Measurements from ENCODE around the gene ATRIP.

ATRIP gene

DNA sequence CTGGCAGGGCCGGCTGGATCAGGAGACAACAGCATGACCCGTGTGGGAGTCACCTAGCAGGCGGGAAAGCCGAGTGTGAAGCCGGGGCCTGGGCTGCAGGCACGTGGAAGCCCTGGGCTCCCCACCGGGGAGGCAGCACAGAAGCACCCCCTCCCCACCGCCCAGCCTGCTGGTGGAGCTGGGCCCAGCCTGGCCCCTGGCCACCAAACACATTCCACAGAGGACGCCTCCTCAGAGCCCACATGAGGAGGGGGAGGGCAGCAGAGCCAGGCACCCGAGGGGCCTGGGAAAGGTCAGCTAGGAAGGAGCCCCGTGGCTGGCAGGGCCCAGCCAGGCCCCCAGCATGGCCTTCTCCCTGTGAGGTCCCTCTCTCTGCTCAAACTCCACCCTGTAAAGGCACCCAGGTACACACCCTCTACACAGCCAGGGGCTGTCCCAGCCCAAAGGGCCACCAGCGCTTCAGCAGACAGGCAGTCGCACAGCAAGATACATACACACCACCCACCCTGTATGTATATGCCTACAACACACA lies 21.2 kb upstream of the ATRIP start:
- no peak for DNase-seq

DNA sequence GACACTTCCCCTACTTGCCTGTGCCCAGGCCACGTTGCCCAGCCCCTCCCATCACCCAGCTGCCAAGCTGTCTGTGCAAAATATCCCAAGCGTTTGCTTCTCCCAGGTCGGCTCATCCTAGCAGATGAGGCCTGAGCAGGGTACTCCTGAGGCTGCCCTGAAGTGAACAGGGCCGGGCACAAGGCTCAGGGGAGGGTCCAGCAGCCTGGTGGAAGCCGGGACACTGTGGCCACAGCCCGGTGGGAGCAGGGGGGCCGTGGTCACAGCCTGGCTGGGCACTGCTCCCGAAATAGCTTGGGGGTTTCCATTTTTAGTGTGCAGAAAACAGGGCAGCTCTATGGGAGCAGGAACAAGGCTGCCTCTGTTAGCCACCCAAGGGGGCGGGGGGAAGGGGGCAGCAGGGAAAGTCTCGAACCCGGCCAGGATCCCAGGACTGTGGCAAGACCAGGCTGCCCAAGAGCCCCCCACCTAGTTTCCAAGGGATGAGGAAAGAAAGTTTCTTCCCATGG lies 20.1 kb upstream of the ATRIP start:
- no peak for DNase-seq

- no peak for DNase-seq
These were observed 19.4 kb upstream of the ATRIP start for GRCh38 chr3:48426944-48427629.

DNA sequence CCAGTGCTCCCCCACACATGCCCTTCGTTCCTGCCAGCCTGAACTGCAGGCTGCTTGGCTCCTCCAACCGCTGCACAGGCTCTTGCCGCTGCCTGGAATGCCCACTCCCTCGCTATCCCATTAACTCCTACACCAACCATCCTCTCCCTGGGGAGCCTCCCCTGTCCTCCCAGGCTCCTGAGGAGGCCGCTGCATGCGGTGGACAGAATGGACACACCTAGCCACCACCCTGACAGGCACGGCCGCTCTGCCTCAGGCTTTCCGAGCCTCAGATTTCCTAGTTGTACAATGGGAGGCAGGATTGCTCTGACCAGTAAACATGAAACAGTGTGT lies 18.9 kb upstream of the ATRIP start:
- no peak for DNase-seq

- DNase-seq = no peak
These were observed 18.4 kb upstream of the ATRIP start for GRCh38 chr3:48428088-48428571.

- no peak for DNase-seq
These were observed 17.8 kb upstream of the ATRIP start for GRCh38 chr3:48428572-48429316.

- no peak for DNase-seq
These were observed 17.1 kb upstream of the ATRIP start for GRCh38 chr3:48429317-48429959.

DNA sequence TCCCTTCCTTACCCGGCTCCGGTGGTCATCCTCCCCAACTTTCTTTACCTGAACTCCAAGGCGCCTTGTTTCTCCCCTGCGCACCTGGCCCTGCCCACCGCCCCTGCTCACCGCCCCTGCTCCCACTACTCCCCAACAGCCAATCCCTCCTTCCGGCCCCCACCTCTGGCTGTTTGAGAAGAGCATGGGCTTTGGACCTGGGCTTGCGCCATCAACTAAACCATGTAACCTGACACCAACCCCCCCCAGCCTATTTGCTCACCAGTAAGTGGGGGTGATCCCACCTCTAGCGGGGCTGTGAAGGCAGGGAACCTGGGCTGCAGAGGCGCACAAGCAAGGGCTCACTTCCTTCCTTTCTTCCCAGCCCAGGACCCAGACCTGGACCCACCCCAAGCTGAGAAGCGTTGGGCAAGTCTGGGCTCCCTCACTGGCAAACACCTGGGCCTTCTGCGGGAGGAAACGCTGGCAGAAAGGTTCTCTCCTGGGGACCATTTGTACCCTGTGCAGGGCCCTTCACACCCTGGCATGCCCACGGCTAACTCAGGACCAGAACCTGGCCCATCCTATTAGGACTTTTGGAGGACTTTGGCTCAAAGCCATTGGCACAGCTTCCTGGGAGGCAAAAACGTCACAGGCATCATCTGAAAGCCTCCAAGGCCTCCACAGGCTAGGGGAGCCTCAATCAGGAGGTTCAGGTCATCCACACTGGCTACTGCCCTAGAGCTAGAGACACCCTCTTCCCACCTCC lies 16.4 kb upstream of the ATRIP start, which contains the start of gene PLXNB1:
Gene PLXNB1, minus strand, starts transcription at position 127 of the 748 bp plus-strand sequence. CDS start 5,475 bp downstream, outside the sequence.
- DNase-seq = peak; percentile 49

DNA sequence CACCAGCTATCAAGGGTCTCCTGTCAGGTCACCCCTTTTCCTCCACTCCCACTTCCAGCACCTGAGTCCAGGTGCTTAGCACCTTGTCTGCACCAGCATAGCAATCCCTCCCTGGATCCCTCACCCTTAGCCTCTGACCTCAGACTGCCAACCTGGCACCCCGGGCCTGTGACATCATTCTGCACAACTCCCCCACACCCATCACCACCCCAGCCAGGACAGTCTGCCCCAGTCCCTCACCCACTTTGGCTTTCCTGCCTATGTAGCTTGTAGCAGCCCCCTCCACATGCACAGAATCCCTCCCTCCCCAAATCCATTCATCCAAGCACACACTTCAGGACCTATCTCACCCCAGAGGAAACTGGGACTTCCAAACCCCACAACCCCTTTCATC lies 15.8 kb upstream of the ATRIP start:
- DNase-seq = no peak

DNA sequence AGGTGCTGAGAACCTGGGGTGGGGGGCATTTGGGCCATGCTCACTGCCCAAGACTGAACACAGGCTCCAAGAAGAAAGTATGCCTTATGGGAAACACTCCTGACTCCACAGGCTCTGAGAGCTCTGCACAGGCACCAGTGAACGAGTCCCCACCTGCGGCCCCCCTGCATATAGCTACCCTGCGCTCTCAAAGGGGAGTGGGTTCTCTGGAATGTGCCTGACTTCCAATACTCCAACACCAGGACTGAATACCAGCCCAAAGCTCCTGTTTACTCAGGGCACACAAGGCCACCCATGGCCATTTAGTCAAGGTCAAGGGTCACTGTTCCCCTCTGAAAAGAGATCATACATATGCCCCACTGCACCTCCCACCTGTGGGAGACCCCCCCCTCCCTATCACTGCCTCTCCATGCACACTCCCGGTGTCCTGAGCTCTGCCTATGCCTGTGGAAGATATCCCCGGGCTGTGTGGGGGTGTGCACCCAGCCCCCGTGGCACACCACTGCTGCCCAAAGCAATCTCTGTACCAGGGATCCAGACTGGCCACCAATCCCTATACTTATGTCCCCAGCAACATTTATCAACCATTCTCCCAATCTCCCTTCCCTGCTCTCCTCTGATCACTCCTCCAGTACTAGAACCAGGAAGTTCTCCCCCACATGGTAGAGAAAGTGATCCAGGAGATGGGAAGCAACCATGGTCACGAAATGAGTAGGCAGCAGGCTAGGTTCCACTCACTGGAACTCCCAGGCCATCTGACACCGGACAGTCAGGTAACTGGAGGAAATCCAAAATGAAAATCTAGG lies 15.1 kb upstream of the ATRIP start:
- DNase-seq = no peak

DNA sequence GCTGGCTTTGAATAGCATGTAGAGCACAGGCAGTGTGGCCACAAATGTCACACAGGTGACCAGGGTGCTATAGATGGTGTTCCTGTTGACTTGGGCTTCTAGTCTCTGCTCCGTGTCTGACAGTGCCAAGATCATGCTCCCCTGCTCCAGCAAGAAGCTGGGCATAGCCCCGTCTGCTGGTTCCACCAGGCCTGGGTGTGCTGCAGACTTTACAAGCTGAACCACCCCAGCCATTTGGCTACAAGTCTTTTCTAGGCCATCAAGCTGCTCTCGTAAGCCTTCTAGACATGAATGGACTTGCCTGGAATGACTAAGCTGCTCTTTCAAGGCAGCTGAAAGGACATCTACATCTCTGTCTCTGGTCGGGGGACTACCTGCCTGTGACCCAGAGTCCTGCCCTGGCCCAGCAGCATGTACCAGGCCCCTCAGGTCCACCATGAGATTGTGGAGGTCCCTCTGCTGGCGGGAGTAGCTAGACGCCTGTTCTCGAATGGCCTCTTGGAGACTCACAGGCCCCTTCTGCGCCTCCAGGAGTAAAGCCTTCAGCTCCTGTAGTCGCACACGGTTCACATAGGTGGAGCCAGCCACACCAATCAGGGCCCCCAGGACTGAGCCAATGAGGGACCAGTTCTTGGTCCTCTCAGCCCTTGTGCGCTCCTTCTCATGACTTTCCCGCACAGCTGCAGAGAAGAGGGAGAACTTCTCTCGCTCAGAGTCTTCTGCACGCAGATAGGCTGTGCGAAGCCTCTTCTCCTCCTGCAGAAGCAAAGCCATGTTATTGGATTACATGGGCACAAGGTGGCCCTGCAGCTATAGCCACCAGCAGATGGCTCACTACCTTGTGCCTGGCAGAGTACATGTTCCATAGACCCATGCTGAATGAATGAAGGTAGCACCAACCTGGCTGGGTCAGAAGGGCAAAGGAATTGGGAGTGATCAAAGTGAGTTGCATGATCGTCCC lies 13.8 kb upstream of the ATRIP start:
- DNase-seq = no peak

DNA sequence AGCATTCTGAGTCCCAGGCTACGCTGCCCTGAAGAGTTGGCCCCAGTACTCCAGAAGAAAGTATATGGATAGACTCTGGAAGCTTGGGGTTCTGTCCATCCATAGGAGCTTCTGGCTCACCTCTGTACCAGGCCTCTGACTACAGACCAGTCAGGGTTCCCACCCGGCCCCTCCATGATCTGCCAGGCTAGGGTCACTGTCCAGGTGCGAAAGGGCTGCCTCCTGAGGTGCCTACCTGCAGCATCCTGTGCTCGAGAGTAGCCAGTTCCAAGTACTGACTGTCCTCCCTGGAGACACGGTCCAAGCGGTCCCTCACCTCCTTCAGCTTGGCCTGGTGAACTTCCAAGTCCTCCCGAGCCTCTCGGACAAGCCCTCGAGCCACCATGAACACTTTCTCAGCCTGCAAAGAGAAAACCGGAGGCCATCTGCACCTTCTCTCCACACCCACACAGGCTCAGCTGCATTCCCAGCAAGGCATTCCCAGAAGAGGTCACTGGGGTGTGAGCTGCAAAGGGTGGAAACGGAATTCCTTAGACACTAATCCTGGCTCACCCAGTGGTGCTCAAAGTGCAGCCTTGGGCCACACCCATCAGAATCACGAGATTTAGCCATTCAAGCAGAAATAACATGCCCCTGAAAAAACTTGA lies 12.9 kb upstream of the ATRIP start:
- no peak for DNase-seq

DNA sequence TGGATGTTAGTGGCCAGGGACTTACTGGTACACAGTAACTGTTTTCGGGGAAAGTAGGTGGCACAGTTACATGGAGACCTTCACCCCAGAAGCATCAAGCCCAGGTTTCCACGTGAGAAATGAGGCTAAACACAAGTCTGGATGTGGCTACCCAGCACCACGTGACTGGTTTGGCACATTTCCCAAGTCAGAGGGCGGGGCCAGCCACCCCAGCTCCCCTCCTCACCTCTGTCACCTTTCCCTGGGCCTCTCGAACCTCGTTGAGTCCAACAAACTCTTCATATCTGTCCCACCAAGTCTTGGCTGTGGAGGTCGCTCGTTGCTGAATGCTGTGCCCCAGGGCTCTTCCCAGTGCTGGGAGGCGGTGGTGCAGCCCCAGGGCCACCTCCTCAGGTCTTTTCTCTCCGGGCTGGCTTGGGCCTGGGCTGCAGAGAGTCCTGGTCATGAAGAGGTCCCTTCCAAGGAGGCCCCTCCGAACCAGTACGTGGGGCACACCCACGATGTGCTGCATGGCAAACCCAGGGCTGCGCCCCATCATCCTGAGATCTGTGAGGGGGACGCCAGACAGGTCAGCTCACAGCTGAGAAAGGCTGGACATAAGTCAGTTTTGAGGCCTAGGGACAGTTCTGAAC lies 11.8 kb upstream of the ATRIP start:
- DNase-seq = no peak

DNA sequence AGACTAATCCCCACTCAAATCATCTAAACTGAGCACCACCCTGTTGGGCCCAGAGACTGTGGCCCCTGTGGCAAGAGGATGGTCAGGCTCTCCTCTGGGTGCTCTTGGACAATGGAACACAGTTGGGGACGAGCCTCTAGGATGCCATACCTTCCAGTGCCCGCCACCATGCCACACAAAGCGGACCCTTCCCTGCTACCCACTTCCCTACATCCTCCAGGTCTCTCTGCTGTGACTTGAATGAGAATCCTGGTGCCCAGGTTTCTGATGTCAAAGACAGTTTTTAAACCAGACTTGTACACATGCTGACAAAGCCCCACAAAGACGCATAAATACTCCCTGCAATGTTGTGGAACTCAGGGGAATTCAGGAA lies 11.3 kb upstream of the ATRIP start:
- DNase-seq = no peak

DNA sequence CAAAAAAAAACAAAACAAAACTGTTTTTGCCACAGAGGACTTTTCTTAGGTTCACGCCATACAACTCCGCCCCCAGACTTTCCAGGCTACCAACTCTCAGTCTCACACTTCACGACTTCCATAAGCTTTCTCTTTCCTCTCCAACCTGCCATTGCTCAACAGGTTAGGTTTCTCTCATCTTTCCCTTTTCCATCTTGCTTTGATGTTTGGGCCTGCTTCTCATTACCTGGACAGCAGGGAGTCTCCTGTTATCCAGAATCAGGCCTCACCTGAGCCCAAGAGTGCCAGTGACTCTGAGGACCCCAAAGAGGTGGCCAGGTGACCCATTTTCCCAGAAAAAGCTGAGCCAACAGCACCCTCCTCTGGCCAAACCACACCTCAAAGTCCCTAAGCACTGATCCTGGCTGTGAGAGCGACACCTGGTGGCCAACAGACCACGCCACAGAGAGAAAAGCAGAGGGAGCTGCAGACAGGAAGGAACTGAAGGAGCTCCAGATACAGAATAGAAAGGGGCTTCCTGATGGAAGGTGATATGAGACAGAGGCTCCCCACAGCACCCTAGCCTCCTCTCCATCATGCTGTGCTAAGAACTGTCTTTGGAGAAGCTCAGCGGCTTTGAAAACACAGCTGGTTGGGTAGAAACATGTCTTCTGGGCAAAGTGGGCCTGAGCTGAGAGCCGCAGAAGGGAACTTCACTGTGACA lies 10.6 kb upstream of the ATRIP start:
- DNase-seq = peak; percentile 33

DNA sequence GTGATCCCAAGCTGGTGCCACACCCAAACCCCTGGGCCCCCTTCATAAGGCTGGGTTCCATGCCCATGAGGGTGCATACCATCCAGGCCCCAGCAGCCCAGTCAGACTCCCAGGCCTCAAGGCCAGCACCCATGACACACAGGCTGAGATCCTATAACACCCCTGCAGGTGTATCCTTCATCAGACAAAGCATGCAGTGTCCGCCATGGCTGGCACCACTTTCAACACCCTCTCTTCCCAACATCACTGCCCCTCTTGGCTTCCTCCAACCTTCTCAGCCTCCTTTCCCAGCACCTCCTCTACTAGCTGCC lies 10.1 kb upstream of the ATRIP start:
- DNase-seq = no peak

- DNase-seq = no peak
These were observed 9.7 kb upstream of the ATRIP start for GRCh38 chr3:48436855-48437254.

DNA sequence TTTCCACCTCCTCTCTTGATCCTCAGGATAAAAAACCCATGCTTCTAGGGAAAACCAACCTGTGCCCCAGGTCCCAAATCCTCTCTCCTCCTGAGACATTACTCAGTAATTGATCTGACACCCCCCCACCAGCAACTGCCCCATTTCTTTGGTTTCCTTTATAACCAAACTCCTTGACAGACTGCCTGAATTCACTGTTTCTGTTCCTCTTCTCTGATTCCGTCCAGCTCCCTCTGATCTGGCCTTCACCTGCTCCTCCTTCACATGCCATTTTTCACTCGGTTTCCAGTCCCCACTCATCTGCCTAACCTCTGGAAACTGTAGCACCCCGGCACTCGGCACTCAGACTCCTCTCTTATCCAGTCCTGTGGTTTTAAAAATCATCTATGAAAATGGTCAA lies 8.7 kb upstream of the ATRIP start:
- DNase-seq = no peak

Data from NCI-H2029 treated with DMSO at 0.1 percent for 48 hours (cell line).